Retinal pigment epithelial cell (primary cell): Measurements from ENCODE around the gene ATP11C.
"Not testable (repeated sequence)": the region's sequence is repeated elsewhere in the genome, so short reads cannot be mapped to it uniquely, and the experiment has no call there.

Experiments
- DNase-seq: peaks from one replicate; pipeline ENCODE4 v3.0.0-alpha.2; 2010; ENCODE audit warnings: low read depth
- H3K4me3 ChIP-seq: 2 replicates; pipeline ENCODE4 v1.5.1; 2011; ENCODE audit warnings: mild to moderate bottlenecking, low read length, control low read depth, moderate library complexity
- TF ChIP-seq, protein P1 (sequence below): conservative IDR thresholded peaks from 2 replicates; pipeline ENCODE4 v1.5.1; 2011; ENCODE audit warnings: low read depth, low read length, control low read depth, inconsistent platforms

The ATP11C gene

DNA sequence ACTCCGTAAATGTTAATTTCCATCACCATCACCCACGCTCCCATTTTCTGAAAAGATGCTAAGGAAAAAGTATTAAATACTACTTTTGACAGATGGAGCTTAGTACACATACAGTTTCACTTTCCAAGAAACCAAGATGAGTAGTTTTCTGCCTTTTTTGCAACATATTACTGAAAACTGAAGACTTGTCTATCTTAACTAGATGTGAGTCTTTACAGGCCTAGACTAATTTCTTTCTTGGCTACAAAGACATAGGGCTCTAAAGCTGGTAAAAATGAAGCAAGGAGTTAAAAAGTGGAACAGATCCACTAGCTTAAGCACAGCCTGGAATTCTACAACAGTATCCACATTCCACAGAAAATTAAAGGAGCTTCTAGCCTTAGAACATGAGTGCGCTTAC is 68.2 kb downstream of the ATP11C start:
- DNase-seq, result no peak
- TF ChIP-seq, protein P1, sequence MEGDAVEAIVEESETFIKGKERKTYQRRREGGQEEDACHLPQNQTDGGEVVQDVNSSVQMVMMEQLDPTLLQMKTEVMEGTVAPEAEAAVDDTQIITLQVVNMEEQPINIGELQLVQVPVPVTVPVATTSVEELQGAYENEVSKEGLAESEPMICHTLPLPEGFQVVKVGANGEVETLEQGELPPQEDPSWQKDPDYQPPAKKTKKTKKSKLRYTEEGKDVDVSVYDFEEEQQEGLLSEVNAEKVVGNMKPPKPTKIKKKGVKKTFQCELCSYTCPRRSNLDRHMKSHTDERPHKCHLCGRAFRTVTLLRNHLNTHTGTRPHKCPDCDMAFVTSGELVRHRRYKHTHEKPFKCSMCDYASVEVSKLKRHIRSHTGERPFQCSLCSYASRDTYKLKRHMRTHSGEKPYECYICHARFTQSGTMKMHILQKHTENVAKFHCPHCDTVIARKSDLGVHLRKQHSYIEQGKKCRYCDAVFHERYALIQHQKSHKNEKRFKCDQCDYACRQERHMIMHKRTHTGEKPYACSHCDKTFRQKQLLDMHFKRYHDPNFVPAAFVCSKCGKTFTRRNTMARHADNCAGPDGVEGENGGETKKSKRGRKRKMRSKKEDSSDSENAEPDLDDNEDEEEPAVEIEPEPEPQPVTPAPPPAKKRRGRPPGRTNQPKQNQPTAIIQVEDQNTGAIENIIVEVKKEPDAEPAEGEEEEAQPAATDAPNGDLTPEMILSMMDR, result no peak
- H3K4me3 ChIP-seq, result no peak overlapping the region

DNA sequence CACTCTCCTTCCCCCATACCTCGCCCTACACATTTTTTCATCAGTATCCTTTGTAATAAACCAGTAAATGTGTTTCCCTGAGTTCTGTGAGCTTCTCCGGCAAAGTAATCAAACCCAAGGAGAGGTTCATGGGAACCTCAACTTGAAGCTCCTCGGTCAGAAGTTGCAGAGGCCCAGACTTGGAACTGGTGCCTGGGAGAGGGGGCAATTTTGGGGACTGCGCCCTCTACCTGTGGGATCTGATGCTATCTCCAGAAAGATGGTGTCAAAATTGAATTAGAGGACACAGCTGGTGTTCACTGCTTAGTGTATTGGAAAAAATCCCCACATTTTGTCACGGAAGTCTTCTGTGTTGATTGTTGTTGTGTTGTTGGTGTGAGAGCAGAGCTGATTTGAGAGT is 70.6 kb downstream of the ATP11C start:
- TF ChIP-seq, protein P1, result no peak
- no peak for DNase-seq
- no peak overlapping the region for H3K4me3 ChIP-seq

- not testable (repeated sequence) for H3K4me3 ChIP-seq, DNase-seq
Measured at GRCh38 chrX:139856826-139857225, 76.0 kb downstream of the ATP11C start.

DNA sequence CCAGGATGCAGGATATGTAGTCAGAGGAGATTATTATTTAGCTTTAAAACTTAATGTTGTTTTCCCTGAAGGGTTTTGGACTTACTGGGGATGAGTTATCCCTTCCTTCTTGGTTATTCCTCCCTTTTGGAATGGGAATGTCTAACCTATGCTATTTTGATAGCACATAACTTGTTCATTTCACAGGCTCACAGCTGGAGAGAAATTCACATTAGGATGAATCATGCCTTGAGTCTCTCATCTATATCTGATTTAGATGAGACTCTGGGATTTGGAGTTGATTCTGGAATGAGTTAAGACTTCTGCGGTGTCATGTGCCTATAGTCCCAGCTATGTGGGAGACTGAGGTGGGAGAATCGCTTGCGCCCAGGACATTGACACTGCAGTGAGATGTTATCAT is 81.1 kb downstream of the ATP11C start:
- no peak overlapping the region for H3K4me3 ChIP-seq
- TF ChIP-seq, protein P1, result no peak
- no peak for DNase-seq

- no peak for DNase-seq
- TF ChIP-seq, protein P1, result no peak
Measured at GRCh38 chrX:139850968-139851367, 81.9 kb downstream of the ATP11C start.

GRCh38 chrX:139844884-139845283 is 88.0 kb downstream of the ATP11C start:
- no peak for DNase-seq
- no peak overlapping the region for H3K4me3 ChIP-seq
- TF ChIP-seq, protein P1, result no peak

More at GRCh38 chrX:139850968-139851367, 81.9 kb downstream of the ATP11C start:
- no peak overlapping the region for H3K4me3 ChIP-seq

GRCh38 chrX:139844163-139844562 is 88.7 kb downstream of the ATP11C start:
- no peak overlapping the region for H3K4me3 ChIP-seq
- DNase-seq, result no peak
- TF ChIP-seq, protein P1, result no peak
